Dedifferentiated amniotic fluid mesenchymal stem cell (primary cell): ENCODE results near the gene ORM2.
A peak's percentile ranks its signal among the peaks of the same experiment; 100 is the strongest.
"Not testable (repeated sequence)": the region's sequence is repeated elsewhere in the genome, so short reads cannot be mapped to it uniquely, and the experiment has no call there.

Experiments
- DNase-seq: peaks from one replicate; pipeline ENCODE4 v3.0.0-alpha.2; 2016; ENCODE audit errors: extremely low spot score

ORM2 gene

GRCh38 chr9:114329625-114330022 lies at the start of gene ORM2:
Gene ORM2 (plus strand): TSS chr9:114329869. CDS start chr9:114329905, 36 bp downstream.
- DNase-seq: not testable (repeated sequence)

GRCh38 chr9:114280636-114281472 lies 48.8 kb upstream of the ORM2 start:
- no peak for DNase-seq

GRCh38 chr9:114281473-114282103 lies 48.1 kb upstream of the ORM2 start:
- no peak for DNase-seq

GRCh38 chr9:114282104-114282485 lies 47.6 kb upstream of the ORM2 start:
- DNase-seq: no peak

- DNase-seq: no peak
Measured at GRCh38 chr9:114282507-114282906, 47.2 kb upstream of the ORM2 start.

GRCh38 chr9:114282926-114283325 lies 46.7 kb upstream of the ORM2 start:
- DNase-seq: peak; percentile 87

- no peak for DNase-seq
Measured at GRCh38 chr9:114283551-114284111, 46.0 kb upstream of the ORM2 start.

- no peak for DNase-seq
Measured at GRCh38 chr9:114284316-114285060, 45.2 kb upstream of the ORM2 start.

- DNase-seq: peak; percentile 88
Measured at GRCh38 chr9:114285166-114285867, 44.4 kb upstream of the ORM2 start.

- DNase-seq: no peak
Measured at GRCh38 chr9:114286146-114286679, 43.5 kb upstream of the ORM2 start.

GRCh38 chr9:114287001-114287762 lies 42.5 kb upstream of the ORM2 start:
- DNase-seq: no peak

GRCh38 chr9:114287763-114288192 lies 41.9 kb upstream of the ORM2 start:
- no peak for DNase-seq

- DNase-seq: peak; percentile 77
Measured at GRCh38 chr9:114288193-114289091, 41.2 kb upstream of the ORM2 start.

- DNase-seq: no peak
Measured at GRCh38 chr9:114289106-114289505, 40.6 kb upstream of the ORM2 start.

GRCh38 chr9:114289571-114290481 lies 39.8 kb upstream of the ORM2 start:
- no peak for DNase-seq

- DNase-seq: no peak
Measured at GRCh38 chr9:114290561-114290986, 39.1 kb upstream of the ORM2 start.

GRCh38 chr9:114291064-114291474 lies 38.6 kb upstream of the ORM2 start:
- DNase-seq: peak; percentile 40

GRCh38 chr9:114291886-114292590 lies 37.6 kb upstream of the ORM2 start:
- DNase-seq: no peak
